ENCODE measurements around the gene MEGF11.

Gene MEGF11

DNA sequence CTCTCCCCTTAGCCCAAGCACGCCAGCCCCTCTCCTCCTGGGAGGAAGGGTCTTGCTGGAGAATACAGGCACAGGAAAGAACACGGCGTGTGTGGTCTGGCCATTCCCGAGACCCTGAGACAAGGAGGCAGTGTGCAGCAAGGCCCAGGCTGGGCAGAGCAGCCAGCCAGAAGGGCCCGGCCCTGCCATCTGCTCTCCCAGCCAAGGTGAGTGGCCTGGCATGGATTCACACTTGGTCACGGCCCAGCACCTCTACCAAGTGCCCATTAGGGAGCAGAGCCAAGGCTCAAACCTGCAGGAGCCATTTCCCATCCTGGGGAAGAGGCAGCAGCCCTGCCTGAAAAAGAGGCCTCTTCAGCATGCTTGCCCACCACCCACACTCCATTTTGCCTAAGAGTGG is 28.6 kb downstream of the MEGF11 start:
- H3K9me3 ChIP-seq (ENCODE audit: control insufficient read depth in 1 of 2, low read length in 2 of 2), result peaks cover 0 to 5% of the 10 kb centered on the region in 2 donors
- no peaks in the 10 kb centered on the region for H3K4me1 ChIP-seq (ENCODE audit: control insufficient read depth in 1 of 2, insufficient read depth in 2 of 2, low read length in 2 of 2)
- H3K36me3 ChIP-seq (ENCODE audit: control insufficient read depth in 1 of 2, insufficient read depth in 2 of 2, low read length in 2 of 2), result no peaks in the 10 kb centered on the region
- no peak overlapping the region for H3K4me3 ChIP-seq (ENCODE audit: low read depth in 1 of 2, low read length in 2 of 2)
- no peak overlapping the region for H3K27ac ChIP-seq (ENCODE audit: low read length)
- H3K27me3 ChIP-seq (ENCODE audit: low read depth, low read length), result no peaks in the 10 kb centered on the region

DNA sequence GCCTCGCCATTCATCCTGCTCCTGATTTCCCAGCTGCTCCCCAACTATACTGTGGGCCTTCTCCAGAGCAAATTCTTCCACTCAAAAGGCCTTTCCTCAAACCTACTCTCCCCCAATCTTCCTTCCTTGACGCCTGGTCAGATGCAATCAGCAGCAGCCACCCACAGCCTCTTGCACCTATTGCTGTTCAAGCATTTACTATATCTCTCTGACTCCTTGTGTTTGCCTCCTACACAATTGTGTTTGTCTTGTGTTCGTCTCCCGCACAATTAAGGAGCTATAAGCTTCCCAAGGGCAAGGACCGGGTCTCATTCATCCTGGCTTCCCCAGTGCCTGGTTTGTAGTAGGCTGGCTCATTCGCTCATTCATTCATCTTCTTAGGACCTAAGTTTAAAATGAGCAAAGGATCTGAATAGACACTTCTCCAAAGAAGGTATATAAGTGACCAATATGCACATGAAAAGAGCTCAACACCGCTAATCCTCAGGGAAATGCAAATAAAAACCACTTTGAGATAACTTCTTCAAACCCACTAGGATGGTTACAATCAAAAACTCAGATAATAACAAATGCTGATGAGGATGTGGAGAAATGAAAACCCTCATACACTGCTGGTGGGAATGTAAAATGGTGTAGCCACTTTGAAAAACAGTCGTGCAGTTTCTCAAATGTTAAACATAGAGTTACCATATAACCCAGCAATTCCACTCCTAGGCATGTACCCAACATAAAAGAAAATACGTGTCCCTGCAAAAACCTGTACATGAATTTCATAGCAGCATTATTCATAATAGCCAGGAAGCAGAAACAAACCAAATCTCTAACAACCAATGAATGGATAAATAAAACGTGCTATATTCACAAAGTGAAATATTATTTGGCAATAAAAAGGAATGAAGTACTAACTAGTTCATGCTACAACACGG is 31.0 kb downstream of the MEGF11 start:
- Histone ChIP-seq H3K36me3 (ENCODE audit: control insufficient read depth in 1 of 2, insufficient read depth in 2 of 2, low read length in 2 of 2) (no peaks in the 10 kb centered on the region), H3K4me1 (ENCODE audit: control insufficient read depth in 1 of 2, insufficient read depth in 2 of 2, low read length in 2 of 2) (no peaks in the 10 kb centered on the region), H3K27ac (ENCODE audit: low read length) (no peak overlapping the region), H3K27me3 (ENCODE audit: low read depth, low read length) (no peaks in the 10 kb centered on the region), H3K9me3 (ENCODE audit: control insufficient read depth in 1 of 2, low read length in 2 of 2) (no peaks in the 10 kb centered on the region), H3K4me3 (ENCODE audit: low read depth in 1 of 2, low read length in 2 of 2) (no peak overlapping the region)

- H3K36me3 ChIP-seq (ENCODE audit: control insufficient read depth in 1 of 2, insufficient read depth in 2 of 2, low read length in 2 of 2), result no peaks in the 10 kb centered on the region
- H3K4me3 ChIP-seq (ENCODE audit: low read depth in 1 of 2, low read length in 2 of 2), result no peak overlapping the region
- H3K27ac ChIP-seq (ENCODE audit: low read length), result no peak overlapping the region
- H3K27me3 ChIP-seq (ENCODE audit: low read depth, low read length), result no peaks in the 10 kb centered on the region
- H3K9me3 ChIP-seq (ENCODE audit: control insufficient read depth in 1 of 2, low read length in 2 of 2), result no peaks in the 10 kb centered on the region
- H3K4me1 ChIP-seq (ENCODE audit: control insufficient read depth in 1 of 2, insufficient read depth in 2 of 2, low read length in 2 of 2), result no peaks in the 10 kb centered on the region
These were observed 32.4 kb downstream of the MEGF11 start for GRCh38 chr15:66221126-66221525.

DNA sequence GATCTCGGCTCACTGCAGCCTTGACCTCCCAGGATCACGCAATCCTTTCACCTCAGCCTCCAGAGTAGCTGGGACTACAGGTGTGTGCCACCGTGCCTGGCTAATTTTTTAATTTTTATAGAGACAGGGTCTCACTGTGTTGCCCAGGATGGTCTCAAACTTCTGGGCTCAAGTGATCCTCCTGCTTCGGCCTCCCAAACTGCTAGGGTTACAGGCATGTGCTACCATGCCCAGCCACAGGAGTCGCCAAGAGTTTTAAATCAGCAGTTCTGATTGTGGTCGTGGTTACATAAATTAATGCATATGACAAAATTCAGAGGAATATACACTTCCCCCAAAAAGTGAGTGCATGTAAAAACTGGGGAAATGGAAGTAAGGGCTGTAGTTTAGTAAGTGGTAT is 32.9 kb downstream of the MEGF11 start:
- no peak overlapping the region for H3K27ac ChIP-seq (ENCODE audit: low read length)
- H3K9me3 ChIP-seq (ENCODE audit: control insufficient read depth in 1 of 2, low read length in 2 of 2), result no peaks in the 10 kb centered on the region

GRCh38 chr15:66219339-66219738 is 34.2 kb downstream of the MEGF11 start:
- H3K9me3 ChIP-seq (ENCODE audit: control insufficient read depth in 1 of 2, low read length in 2 of 2), result no peaks in the 10 kb centered on the region
- H3K4me1 ChIP-seq (ENCODE audit: control insufficient read depth in 1 of 2, insufficient read depth in 2 of 2, low read length in 2 of 2), result no peaks in the 10 kb centered on the region
- H3K4me3 ChIP-seq (ENCODE audit: low read depth in 1 of 2, low read length in 2 of 2), result no peak overlapping the region
- no peaks in the 10 kb centered on the region for H3K36me3 ChIP-seq (ENCODE audit: control insufficient read depth in 1 of 2, insufficient read depth in 2 of 2, low read length in 2 of 2)
- no peak overlapping the region for H3K27ac ChIP-seq (ENCODE audit: low read length)
- no peaks in the 10 kb centered on the region for H3K27me3 ChIP-seq (ENCODE audit: low read depth, low read length)

More for the DNA sequence above, 32.9 kb downstream of the MEGF11 start:
- Histone ChIP-seq H3K27me3 (ENCODE audit: low read depth, low read length) (no peaks in the 10 kb centered on the region), H3K36me3 (ENCODE audit: control insufficient read depth in 1 of 2, insufficient read depth in 2 of 2, low read length in 2 of 2) (no peaks in the 10 kb centered on the region), H3K4me3 (ENCODE audit: low read depth in 1 of 2, low read length in 2 of 2) (no peak overlapping the region), H3K4me1 (ENCODE audit: control insufficient read depth in 1 of 2, insufficient read depth in 2 of 2, low read length in 2 of 2) (no peaks in the 10 kb centered on the region)

DNA sequence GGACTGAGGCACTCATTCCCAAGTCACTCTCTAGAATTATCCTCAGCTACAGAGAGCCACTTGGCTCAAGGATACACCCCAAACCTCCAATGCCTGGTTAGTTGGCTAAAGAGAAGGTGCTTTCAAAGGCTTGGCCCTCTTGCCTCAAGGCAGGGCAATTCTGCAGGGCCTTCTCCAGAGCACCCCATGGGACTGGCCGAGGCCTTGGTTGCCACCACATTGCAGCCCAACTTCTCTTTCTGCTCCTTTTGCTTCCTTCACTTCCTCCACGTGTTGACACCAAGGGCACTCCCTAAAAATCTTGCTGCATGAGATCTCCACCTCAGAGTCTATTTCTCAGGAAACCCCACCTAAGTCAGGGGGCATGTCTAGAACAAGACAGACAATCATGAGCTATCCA is 36.7 kb downstream of the MEGF11 start:
- Histone ChIP-seq H3K36me3 (ENCODE audit: control insufficient read depth in 1 of 2, insufficient read depth in 2 of 2, low read length in 2 of 2) (no peaks in the 10 kb centered on the region), H3K4me1 (ENCODE audit: control insufficient read depth in 1 of 2, insufficient read depth in 2 of 2, low read length in 2 of 2) (no peaks in the 10 kb centered on the region), H3K4me3 (ENCODE audit: low read depth in 1 of 2, low read length in 2 of 2) (no peak overlapping the region), H3K9me3 (ENCODE audit: control insufficient read depth in 1 of 2, low read length in 2 of 2) (no peaks in the 10 kb centered on the region), H3K27me3 (ENCODE audit: low read depth, low read length) (no peaks in the 10 kb centered on the region), H3K27ac (ENCODE audit: low read length) (no peak overlapping the region)

GRCh38 chr15:66215811-66216210 is 37.7 kb downstream of the MEGF11 start:
- Histone ChIP-seq H3K4me3 (ENCODE audit: low read depth in 1 of 2, low read length in 2 of 2) (no peak overlapping the region), H3K4me1 (ENCODE audit: control insufficient read depth in 1 of 2, insufficient read depth in 2 of 2, low read length in 2 of 2) (no peaks in the 10 kb centered on the region), H3K36me3 (ENCODE audit: control insufficient read depth in 1 of 2, insufficient read depth in 2 of 2, low read length in 2 of 2) (no peaks in the 10 kb centered on the region), H3K27ac (ENCODE audit: low read length) (no peak overlapping the region), H3K27me3 (ENCODE audit: low read depth, low read length) (no peaks in the 10 kb centered on the region), H3K9me3 (ENCODE audit: control insufficient read depth in 1 of 2, low read length in 2 of 2) (no peaks in the 10 kb centered on the region)

DNA sequence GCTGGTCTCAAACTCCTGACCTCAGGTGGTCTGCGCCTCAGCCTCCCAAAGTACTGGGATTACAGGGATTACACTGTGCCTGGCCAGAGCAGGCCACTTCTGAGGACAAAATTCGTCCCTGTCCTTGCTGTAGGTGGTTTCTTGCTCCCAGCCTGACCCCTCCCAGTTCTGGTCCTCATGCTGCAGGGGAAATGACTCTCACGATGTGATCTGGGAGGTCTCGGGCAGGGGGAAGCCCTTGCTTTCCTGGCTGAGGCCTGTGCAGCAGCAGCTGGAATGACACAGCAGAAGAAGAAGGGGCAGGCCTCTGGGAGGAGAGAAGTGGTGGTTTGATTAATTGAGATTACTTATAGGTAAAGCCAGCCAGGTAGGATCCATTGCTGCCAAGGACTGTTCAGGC is 39.3 kb downstream of the MEGF11 start:
- Histone ChIP-seq H3K4me3 (ENCODE audit: low read depth in 1 of 2, low read length in 2 of 2) (no peak overlapping the region), H3K27ac (ENCODE audit: low read length) (no peak overlapping the region), H3K27me3 (ENCODE audit: low read depth, low read length) (no peaks in the 10 kb centered on the region), H3K9me3 (ENCODE audit: control insufficient read depth in 1 of 2, low read length in 2 of 2) (no peaks in the 10 kb centered on the region), H3K36me3 (ENCODE audit: control insufficient read depth in 1 of 2, insufficient read depth in 2 of 2, low read length in 2 of 2) (no peaks in the 10 kb centered on the region), H3K4me1 (ENCODE audit: control insufficient read depth in 1 of 2, insufficient read depth in 2 of 2, low read length in 2 of 2) (no peaks in the 10 kb centered on the region)

GRCh38 chr15:66212563-66212921 is 41.0 kb downstream of the MEGF11 start:
- Histone ChIP-seq H3K36me3 (ENCODE audit: control insufficient read depth in 1 of 2, insufficient read depth in 2 of 2, low read length in 2 of 2) (no peaks in the 10 kb centered on the region), H3K27me3 (ENCODE audit: low read depth, low read length) (no peaks in the 10 kb centered on the region), H3K4me3 (ENCODE audit: low read depth in 1 of 2, low read length in 2 of 2) (no peak overlapping the region), H3K27ac (ENCODE audit: low read length) (no peak overlapping the region), H3K9me3 (ENCODE audit: control insufficient read depth in 1 of 2, low read length in 2 of 2) (no peaks in the 10 kb centered on the region), H3K4me1 (ENCODE audit: control insufficient read depth in 1 of 2, insufficient read depth in 2 of 2, low read length in 2 of 2) (no peaks in the 10 kb centered on the region)

- Histone ChIP-seq H3K4me3 (ENCODE audit: low read depth in 1 of 2, low read length in 2 of 2) (no peak overlapping the region), H3K36me3 (ENCODE audit: control insufficient read depth in 1 of 2, insufficient read depth in 2 of 2, low read length in 2 of 2) (no peaks in the 10 kb centered on the region)
These were observed 41.6 kb downstream of the MEGF11 start for GRCh38 chr15:66211670-66212562.

GRCh38 chr15:66210684-66211083 is 42.9 kb downstream of the MEGF11 start:
- Histone ChIP-seq H3K36me3 (ENCODE audit: control insufficient read depth in 1 of 2, insufficient read depth in 2 of 2, low read length in 2 of 2) (no peaks in the 10 kb centered on the region), H3K4me1 (ENCODE audit: control insufficient read depth in 1 of 2, insufficient read depth in 2 of 2, low read length in 2 of 2) (no peaks in the 10 kb centered on the region), H3K4me3 (ENCODE audit: low read depth in 1 of 2, low read length in 2 of 2) (no peak overlapping the region), H3K27ac (ENCODE audit: low read length) (no peak overlapping the region), H3K9me3 (ENCODE audit: control insufficient read depth in 1 of 2, low read length in 2 of 2) (no peaks in the 10 kb centered on the region), H3K27me3 (ENCODE audit: low read depth, low read length) (no peaks in the 10 kb centered on the region)

More at GRCh38 chr15:66211670-66212562, 41.6 kb downstream of the MEGF11 start:
- Histone ChIP-seq H3K27ac (ENCODE audit: low read length) (no peak overlapping the region), H3K4me1 (ENCODE audit: control insufficient read depth in 1 of 2, insufficient read depth in 2 of 2, low read length in 2 of 2) (no peaks in the 10 kb centered on the region), H3K9me3 (ENCODE audit: control insufficient read depth in 1 of 2, low read length in 2 of 2) (no peaks in the 10 kb centered on the region), H3K27me3 (ENCODE audit: low read depth, low read length) (no peaks in the 10 kb centered on the region)
